HG03066 (cell line): ENCODE results near the gene MACROD2.

Source experiments
- ATAC-seq: cut with Tn5 transposase; IDR thresholded peaks from one replicate; pipeline ENCODE4 v1.9.1; 2021; ENCODE audit warnings: low read depth; ENCODE audit not compliant: unreplicated experiment

Gene MACROD2

GRCh38 chr20:14826543-14827313 lies 831.4 kb downstream of the MACROD2 start:
- ATAC-seq = no peak

GRCh38 chr20:14828459-14828858 lies 833.1 kb downstream of the MACROD2 start:
- no peak for ATAC-seq

- peak; percentile 51 for ATAC-seq
Measured at GRCh38 chr20:14829906-14830305, 834.6 kb downstream of the MACROD2 start.

GRCh38 chr20:14830466-14830865 lies 835.1 kb downstream of the MACROD2 start:
- peak; percentile 79 for ATAC-seq

- ATAC-seq = no peak
Measured at GRCh38 chr20:14830899-14831298, 835.6 kb downstream of the MACROD2 start.

GRCh38 chr20:14832630-14833029 lies 837.3 kb downstream of the MACROD2 start:
- ATAC-seq = peak; percentile 45

- ATAC-seq = peak; percentile 74
Measured at GRCh38 chr20:14838663-14839628, 843.6 kb downstream of the MACROD2 start.

GRCh38 chr20:14845199-14846160 lies 850.2 kb downstream of the MACROD2 start:
- no peak for ATAC-seq

GRCh38 chr20:14848806-14849205 lies 853.5 kb downstream of the MACROD2 start:
- no peak for ATAC-seq

- no peak for ATAC-seq
Measured at GRCh38 chr20:14853079-14853478, 857.8 kb downstream of the MACROD2 start.

- ATAC-seq = no peak
Measured at GRCh38 chr20:14855171-14855570, 859.9 kb downstream of the MACROD2 start.

GRCh38 chr20:14859627-14860026 lies 864.3 kb downstream of the MACROD2 start:
- ATAC-seq = no peak

- no peak for ATAC-seq
Measured at GRCh38 chr20:14860410-14860814, 865.1 kb downstream of the MACROD2 start.

- no peak for ATAC-seq
Measured at GRCh38 chr20:14861028-14861699, 865.8 kb downstream of the MACROD2 start.

GRCh38 chr20:14865169-14865568 lies 869.9 kb downstream of the MACROD2 start:
- no peak for ATAC-seq

GRCh38 chr20:14865731-14866130 lies 870.4 kb downstream of the MACROD2 start:
- ATAC-seq = no peak

GRCh38 chr20:14866841-14867514 lies 871.7 kb downstream of the MACROD2 start:
- ATAC-seq = no peak

- no peak for ATAC-seq
Measured at GRCh38 chr20:14877301-14878028, 882.1 kb downstream of the MACROD2 start.

GRCh38 chr20:14878676-14879019 lies 883.3 kb downstream of the MACROD2 start:
- no peak for ATAC-seq
